Measurements from ENCODE around the gene MAPK12.
A peak's percentile ranks its signal among the peaks of the same experiment; 100 is the strongest.

MAPK12 gene

DNA sequence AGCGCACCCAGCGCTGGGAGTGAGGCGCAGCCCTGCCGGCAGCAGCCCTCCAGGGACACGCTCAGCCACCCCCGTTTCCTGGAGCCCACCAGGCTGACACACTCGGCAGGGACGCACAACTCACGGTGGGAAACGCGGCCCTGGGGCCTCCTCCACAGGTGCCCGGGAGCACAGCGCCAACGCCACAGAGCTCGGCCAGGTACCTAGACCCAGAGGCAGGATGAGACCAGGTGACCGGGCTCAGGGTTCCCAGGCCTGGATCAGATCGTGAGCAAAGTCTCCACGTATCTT lies 34.7 kb downstream of the MAPK12 start:
- no peak for DNase-seq

DNA sequence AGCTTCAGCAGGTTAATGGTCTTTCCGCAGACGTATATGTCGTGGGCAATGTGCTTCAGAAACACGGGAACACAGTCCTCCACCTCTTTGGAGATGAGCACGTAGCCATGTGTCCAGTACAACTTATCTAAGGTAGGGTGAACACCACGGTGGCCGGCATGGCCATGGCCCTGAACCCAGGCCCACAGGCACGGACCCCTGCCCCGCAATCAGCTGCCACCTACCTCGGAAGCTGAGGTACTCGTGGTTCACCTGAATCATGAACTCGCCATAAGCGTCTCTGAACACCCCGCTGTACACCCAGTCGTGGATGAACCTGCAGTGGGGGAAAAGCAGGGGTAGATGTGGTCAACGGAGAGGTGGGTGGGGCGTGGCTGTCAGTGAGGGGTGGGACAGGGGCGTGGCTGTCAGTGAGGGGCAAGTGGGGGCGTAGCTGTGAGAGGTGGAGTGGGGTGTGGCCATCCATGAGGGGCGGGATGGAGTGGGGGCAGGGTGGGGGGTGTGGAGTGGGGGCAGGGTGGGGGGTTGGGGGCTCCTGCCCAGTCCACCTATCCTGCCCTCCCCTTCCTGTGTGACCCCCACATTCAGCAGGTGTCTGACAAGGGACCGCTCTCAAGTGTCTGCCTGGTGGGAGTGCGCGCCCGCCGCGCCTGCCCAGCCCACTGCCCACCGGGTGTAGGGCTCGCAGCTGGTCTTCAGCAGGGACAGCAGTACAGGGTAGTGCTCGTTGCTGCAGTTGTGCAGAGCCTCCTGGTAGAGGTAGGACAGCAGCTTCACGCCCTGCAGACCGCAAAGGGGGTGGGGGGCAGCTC lies 35.2 kb downstream of the MAPK12 start:
- DNase-seq = no peak

DNA sequence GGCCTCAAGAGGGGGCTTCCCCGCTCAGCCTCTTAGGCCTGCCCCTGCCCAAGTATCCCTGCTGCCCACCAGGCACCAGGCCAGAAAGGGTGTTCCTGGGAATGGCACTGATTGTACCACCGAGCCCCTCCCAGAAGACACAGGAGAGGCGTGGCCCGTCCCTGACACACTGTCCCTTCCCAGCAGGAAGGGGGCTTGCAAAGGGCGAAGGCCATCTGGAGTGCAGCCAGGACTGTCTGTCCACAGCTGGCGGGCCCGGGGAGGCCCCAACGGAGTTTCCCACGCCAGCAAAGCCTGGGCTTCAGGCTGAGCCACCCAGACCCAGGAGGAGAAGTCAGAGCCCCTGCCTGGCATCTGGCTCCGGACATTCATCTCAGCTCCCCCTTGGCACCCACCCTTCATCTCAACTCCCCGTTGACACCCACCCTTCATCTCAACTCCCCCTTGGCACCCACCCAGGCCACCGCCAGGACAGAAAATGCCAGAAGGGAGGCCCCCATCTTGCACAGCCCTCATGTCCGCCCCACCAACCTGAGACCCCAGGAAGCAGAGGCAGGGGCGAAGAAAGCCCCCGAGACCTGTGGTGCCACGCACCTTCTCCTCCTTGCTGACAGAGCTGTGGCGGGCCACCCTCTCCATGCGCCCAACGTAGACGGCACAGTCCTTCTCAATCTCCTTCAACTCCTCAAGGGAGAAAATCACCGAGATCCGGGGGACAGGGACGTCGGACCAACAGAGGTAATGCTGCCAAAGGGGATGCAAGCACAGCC lies 36.1 kb downstream of the MAPK12 start:
- no peak for DNase-seq

DNA sequence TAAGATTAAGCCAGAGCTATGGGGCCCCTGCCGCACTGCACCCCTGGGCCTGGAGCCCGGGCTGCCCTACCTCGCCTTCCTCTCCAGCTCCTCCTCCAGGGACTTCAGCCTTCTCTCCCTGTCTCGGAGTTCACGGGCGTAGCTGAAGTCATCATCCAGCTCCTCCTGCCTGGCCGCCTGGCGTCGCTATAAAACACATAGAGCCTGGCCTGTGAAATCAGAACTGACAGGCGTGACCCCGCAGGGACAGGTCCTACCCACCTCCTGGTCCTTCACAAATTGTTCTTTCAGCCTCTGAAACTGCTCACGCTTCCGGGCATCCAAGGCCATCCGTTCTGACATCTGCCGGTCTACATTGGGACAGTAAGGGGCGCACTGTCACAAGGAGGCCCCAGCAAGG lies 37.4 kb downstream of the MAPK12 start:
- DNase-seq = no peak

DNA sequence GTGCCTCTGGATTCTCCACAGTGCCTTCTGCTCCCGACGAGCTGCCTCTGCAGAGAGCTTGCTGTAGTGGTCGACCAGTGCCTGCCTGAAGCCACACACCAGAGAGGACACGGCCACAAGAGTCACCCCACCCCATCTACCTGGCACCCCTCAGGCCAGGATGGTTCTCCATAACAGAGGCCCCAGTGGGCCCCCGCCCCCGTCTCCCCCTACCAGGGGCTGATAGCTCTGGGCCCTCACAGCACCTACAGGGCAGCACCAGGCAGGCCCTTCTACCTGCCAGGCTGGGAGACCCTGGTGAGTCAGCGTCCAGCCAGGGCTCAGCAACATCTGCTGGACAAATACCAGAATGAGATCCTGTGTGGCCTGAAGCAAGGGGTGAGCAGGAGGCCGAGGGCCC lies 39.0 kb downstream of the MAPK12 start:
- DNase-seq = no peak

DNA sequence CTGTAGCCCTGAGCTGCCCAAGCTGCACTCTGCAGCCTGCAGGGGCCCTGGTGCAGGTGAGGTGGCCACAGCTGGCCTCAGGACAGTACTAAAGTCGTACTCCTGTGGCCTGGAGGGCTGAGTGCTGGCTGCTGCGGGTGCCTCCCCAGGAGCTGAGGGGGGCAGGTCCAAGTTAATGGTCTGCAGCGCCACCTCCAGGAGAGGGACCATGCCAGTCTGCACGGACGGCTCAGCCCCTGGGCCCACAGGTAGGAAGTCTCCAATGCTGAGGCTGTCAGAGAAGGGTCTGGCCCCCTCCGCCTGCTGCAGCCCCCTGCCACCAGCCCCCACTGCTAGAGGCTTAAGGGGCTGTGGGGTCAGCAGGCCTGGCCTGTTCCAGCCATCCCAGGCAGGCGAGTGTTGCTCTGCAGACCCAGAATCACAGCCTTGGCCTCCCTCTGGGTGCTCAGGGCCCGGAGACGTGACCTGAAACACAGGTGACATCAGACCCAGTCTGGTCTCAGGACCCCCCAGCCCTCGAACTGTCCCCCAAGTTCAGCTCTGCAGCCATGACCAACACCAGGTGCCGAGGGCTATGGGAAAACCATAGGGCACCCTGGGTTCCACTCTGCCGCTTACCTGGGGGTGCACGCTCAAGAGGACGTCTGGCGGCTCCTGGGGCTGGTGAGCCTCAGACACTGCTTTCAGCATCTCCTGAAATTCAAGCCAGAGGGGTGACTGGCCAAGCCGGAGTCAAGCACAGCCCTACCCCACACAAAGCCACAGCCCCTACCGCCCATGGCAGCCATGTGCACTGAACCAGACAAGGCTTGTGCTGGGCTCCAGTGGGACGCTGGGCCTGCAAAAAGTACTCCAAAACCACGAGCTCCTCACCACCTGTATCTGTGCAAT lies 39.8 kb downstream of the MAPK12 start:
- no peak for DNase-seq

DNA sequence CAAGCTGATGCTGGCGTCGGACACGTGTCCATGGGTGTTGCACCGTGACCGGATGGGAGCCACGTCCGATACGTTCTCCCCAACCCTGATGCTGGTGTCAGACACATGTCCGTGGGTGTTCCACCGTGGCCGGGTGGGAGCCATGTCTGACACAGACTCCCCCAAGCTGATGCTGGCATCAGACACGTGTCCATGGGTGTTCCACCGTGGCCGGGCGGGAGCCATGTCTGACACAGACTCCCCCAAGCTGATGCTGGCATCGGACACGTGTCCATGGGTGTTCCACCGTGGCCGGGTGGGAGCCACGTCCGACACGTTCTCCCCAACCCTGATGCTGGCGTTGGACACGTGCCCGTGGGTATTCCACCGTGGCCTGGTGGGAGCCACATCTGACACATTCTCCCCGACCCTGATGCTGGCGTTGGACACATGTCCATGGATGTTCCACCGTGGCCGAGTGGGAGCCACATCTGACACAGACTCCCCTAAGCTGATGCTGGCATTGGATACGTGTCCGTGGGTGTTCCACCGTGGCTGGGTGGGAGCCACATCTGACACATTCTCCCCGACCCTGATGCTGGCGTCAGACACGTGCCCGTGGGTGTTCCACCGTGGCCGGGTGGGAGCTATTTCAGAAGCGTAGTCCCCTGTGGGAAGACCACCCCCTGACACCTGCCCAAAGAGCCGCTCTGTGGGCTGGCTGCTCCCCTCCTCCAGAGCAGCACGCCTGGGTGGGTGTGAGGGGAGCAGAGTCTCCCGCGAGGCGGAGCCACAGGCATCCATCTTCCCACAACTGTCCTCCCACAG lies 40.7 kb downstream of the MAPK12 start:
- DNase-seq = no peak

DNA sequence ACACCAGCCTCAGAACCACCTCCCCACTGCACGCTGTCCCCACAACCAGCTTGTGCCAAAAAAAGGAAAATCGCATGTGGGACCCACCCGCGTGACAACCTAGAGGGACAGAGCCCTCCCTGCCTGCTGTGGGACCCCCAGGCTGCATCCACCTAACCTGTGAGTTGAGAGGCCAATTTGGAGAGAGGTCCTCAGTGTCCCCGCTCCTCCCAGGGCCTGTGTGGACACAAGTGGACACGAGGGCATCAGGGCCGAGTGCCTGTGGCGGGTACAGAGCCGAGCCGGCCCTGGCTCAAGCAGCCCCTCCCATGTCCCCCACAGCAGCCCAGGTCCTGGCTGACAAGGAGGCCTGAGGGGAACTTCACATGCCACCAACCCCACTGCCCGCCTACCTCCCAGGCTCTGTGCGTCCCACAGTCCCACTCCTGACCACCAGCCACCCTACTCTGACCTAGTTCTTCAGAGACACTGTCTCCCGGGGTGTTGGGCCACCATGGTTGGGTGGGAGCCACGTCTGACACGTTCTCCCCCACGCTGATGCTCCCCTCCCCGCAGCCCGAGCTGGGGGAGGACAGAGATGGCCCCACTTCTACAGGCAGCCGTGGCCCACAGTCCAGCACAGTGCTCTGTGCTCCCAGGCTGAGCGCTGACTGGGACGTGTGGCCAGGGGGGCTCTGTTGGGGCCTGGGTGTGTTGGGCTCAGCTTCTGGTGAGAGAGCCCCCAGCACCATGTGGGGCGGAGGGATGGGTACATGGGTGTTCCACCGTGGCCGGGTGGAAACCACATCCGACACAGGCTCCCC lies 41.5 kb downstream of the MAPK12 start:
- no peak for DNase-seq

DNA sequence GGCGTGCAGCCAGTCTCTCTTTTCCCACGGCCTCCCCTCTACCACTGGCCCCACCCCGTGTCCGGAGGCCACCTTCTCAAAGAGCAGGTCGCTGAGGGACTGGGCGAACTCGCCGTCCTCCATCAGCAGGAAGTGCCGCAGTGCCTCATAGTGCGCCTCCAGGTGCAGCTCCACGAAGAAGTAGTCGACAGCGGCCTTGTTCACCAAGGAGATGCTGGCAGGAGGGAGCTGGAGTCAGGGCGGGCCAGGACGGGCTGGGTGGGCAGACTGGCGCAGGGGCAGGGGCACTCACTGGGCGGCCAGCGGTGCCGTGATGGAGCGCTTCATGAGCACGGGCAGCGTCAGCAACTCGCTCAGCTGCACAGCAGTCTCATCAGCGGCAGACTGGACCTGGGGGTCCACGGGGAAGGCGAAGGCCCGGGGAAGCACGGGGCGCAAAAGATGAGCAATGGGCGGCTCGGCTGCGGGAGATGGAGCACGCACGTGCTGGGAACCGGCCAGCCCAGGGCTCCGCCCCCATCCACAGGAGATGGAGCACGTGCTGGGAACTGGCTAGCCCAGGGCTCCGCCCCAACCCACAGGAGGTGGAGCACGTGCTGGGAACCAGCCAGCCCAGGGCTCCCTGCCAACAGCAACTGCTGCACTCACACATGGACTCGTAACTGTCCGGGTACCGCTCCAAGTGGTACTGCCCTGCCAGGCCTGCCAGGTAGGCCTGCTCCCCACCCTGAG lies 42.3 kb downstream of the MAPK12 start:
- peak; percentile 80 for DNase-seq

DNA sequence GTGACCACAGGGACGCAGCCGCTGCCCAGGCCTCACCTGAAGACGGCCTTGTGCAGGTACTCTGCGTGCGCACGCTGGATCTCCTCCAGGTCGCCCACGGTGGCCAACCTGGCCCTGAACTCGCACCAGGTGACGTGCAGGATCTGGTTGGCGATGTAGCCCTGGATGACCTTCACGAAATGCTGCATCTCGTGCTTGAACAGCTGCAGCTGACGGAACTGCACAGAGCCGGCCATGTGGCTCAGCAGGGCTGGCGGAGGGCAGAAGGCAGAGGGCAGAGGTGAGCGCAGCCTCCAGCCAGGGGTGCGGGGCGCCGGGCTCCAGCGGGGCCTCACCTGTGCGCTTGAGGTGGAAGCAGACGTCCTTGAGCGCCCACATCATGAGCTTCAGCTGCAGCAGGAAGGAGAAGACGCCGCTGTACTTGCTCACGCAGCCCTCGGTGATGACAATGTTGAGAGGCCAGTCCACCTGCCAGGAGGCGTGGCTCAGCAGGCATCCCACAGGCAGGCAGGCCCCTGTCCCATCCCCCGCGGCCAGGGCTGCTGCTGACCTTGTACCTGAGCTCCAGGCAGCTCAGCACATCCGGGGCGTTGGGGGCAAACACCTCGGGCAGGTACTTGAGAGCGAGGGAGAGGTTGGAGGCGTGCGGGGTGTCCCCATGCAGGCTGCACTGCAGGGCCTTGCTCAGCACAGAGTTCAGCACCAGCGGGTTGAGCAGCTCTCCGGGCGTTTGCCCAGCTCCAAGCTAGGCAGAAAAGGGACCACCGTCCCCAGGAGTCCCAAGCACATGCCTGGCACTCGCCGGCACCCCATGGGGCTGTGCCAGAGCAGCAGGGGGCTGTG lies 43.1 kb downstream of the MAPK12 start:
- no peak for DNase-seq

DNA sequence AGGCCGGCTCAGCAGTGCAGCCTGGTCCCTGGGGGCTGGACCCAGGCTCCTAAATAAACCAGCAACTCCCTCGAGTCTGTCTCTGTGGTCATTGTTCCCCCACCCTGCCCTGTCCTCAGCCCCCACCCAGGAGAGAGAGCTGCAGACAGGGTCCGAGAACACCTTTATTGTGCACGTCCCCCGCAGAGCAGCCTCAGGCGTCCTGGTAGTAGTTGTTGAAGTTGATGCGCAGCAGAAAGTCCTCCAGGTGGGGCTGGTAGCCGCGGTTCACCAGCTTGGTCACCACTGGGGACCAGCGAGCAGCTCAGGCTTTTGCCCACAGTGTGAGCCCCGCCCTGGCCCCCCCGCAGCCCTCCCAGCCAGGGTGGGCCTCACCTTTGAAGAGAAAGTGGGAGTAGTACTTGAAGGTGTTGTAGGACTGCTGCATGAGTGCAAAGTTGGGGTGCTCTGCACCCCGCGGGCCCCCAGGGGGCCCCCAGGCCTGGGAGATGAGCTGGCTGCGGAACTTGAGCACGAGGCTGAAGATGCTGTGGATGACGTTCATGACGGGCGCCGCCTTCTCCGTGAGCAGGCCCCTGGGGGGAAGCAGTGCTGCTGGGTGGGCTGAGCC lies 43.8 kb downstream of the MAPK12 start:
- DNase-seq = no peak

DNA sequence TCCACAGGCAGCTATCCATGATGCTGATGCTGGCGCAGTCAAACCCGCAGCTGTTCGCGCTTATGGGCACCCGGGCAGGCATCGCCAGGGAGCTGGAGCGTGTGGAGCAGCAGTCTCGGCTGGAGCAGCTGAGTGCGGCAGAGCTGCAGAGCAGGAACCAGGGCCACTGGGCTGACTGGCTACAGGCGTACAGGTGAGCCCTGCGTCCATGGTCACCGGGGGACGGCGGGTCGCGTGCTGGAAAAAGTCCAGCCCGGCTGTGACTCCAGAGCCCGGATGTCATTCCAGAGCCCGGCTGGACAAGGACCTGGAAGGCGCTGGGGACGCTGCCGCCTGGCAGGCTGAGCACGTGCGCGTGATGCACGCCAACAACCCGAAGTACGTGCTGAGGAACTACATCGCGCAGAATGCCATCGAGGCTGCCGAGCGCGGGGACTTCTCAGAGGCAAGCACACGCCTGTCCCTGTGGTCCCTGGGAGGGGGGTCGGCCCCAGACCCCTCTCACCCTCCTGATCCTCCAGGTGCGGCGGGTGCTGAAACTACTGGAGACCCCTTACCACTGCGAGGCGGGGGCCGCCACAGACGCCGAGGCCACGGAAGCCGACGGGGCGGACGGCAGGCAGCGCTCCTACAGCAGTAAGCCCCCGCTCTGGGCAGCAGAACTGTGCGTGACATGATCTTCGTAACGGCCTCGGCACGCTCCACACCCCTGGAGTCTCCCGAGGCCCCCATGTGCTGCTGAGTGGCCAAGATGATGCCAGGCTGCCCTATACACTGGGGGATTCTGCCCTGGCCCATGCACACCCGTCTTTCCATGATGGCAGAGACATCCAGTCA lies 44.6 kb downstream of the MAPK12 start:
- DNase-seq = no peak

DNA sequence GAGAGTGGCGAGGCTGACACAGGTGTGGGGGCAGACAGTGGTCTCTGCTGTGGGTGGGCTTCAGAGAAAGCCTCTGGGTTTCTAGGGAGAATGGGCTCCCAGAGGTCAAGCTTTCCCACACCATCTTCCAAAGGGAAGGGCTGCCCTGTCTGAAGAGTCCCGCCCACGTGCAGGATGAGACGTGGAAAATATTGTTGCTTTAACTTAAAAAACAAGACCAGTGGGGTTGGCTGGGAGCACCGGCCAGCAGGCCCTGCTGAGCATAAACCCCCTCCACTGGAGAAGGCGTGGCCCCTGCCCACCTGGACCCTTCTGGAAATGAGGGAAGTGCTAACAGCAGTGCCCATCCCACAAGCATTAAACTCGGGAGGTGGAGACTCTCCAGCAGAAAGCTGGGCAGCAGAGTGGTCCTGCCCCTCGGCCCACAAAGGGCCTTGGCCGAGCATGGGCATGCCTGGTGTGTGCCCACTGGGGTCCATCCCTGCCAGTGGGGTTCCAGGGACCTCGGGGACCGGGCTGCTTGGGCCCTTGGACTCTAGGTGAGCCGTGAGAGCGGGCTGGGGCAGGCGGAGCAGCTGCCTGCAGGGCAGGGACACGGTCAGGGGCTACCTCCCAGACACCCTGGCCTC lies 45.3 kb downstream of the MAPK12 start:
- DNase-seq = no peak

DNA sequence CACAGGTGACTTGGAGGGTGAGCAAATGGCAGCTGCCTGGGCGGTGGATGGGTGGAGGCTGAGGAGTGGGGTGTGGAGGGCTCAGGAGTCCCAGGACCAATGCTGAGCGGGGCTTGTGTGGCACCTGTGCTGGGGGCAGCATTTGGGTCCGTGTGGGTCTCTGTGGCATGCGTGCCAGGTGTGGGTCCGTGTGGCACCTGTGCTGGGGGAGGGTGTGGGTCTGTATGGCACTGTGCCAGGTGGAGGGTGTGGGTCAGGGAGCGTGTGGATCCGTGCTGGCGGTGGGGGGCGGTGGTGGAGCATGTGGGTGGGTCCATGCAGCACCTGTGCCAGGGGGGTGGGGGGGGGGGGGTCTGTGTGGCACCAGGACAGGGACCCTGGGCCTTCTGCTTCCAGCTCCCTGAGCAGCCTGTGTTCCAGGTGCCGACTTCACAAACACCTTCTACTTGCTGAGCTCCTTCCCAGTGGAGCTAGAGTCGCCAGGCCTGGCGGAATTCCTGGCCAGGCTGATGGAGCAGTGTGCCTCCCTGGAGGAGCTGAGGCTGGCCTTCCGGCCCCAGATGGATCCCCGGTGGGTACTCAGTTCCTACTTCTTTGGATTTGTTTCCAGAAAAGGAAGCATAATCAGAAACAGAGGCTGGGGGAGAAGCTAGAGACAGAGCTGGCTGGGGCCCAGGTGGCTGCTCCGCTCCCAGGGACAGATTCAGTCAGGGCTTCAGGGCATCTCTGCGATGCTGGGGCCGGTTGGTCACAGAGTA lies 46.0 kb downstream of the MAPK12 start:
- DNase-seq = no peak

DNA sequence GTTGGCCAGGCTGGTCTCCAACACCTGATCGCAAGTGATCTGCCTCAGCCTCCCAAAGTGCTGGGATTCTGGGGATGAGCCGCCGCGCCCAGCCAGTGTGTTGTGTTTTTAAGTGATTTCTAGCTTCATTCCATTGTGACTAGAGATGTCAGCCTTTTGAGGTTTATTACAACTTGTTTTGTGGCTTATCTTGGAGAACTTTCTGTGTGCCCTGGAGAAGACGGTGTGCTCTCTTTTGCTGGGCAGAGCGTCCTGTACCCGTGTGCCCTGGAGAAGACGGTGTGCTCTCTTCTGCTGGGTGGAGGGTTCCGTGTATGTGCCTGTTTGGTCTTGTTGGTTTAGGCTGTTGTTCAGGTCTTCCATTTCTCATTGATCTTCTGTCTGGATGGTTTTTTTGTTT lies 48.2 kb downstream of the MAPK12 start:
- no peak for DNase-seq

DNA sequence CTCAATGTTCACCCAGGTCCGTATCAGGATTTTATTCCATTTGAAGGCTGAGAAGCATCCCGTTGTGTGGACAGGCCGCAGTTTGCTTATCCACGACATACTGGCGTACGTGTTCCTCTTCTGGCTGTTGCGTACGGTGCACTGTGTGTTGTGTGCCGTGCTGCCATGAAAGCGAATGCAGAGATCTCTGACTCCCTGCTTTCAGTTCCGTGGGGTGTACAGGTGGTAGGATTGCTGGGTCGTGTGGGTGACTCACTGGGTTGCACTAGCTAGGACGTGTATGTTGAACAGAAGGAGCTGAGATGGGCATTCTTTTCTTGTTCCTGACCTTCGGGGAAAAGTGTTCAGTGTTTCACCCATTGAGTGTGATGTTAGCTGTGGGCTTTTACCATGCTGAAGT lies 50.3 kb downstream of the MAPK12 start:
- DNase-seq = no peak

DNA sequence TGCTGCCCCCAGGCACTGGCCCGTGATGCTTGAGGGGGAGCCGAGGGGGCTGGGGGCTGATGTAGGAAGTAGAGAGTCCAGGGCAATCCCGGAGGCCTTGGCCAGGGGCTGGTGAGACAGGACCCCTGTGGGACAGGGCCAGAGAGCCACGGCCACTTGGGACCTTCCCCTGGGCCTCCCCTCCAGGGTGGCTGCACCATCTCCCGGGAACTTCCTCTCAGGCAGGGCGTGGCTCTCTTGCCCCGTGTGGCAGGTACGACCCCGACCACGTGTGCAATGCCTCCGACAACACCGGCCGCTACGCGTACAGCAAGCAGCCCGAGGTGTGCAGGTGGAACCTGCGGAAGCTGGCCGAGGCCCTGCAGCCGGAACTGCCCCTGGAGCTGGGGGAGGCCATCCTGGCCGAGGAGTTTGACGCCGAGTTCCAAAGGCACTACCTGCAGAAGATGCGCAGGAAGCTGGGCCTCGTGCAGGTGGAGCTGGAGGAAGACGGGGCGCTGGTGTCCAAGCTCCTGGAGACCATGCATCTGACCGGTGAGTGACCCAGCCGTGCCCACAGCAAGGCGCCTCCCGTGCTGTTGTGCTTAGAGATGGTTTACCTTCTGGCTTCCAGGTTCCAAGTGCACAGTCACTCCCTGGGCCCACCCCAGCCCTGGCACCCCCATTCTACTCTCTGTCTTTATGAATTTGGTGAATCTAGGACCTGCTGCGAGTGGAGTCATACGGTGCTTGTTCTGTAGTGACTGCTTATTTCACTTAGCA lies 50.9 kb downstream of the MAPK12 start:
- peak; percentile 41 for DNase-seq

All from right forelimb (tissue), 1 donor.